ENCODE results near the gene TFF1. TPM values are rescaled to one million over a fixed set of nuclear protein-coding genes. Genes with fewer than 3 reads are reported as not detected.
A peak's percentile ranks its signal among the peaks of the same experiment; 100 is the strongest.

The TFF1 gene
- total RNA-seq, 1 donor from 2014 or later, result not detected

GRCh38 chr21:42383331-42383730 lies 17.0 kb upstream of the TFF1 start:
- H3F3A ChIP-seq (ENCODE audit: low read depth), result no peaks in the 10 kb centered on the region
- DNase-seq (ENCODE audit: low spot score), result no peak
- Mint-ChIP-seq H3K4me1 (peaks cover 10% of the 10 kb centered on the region), H3K4me3 (no peak overlapping the region), H3K27ac (no peak overlapping the region), H3K9me3 (peaks cover 5% of the 10 kb centered on the region), H3K27me3 (ENCODE audit: insufficient read depth, low read depth) (peaks cover 4% of the 10 kb centered on the region), H3K36me3 (no peaks in the 10 kb centered on the region)
- H3K9me3 ChIP-seq (ENCODE audit: low read depth), result no peaks in the 10 kb centered on the region
- no peak overlapping the region for H3K9ac ChIP-seq
- no peak overlapping the region for H3K4me2 ChIP-seq
- no peaks in the 10 kb centered on the region for H3K36me3 ChIP-seq
- no peak for TF ChIP-seq EZH2 (IDR thresholded peaks at IDR 0.05)
- TF ChIP-seq, protein P1, sequence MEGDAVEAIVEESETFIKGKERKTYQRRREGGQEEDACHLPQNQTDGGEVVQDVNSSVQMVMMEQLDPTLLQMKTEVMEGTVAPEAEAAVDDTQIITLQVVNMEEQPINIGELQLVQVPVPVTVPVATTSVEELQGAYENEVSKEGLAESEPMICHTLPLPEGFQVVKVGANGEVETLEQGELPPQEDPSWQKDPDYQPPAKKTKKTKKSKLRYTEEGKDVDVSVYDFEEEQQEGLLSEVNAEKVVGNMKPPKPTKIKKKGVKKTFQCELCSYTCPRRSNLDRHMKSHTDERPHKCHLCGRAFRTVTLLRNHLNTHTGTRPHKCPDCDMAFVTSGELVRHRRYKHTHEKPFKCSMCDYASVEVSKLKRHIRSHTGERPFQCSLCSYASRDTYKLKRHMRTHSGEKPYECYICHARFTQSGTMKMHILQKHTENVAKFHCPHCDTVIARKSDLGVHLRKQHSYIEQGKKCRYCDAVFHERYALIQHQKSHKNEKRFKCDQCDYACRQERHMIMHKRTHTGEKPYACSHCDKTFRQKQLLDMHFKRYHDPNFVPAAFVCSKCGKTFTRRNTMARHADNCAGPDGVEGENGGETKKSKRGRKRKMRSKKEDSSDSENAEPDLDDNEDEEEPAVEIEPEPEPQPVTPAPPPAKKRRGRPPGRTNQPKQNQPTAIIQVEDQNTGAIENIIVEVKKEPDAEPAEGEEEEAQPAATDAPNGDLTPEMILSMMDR (IDR thresholded peaks at IDR 0.05), result no peak
- TF ChIP-seq EZH2phosphoT487 (IDR thresholded peaks at IDR 0.05), result no peak
- H4K20me1 ChIP-seq (ENCODE audit: low read depth), result no peaks in the 10 kb centered on the region
- H2AFZ ChIP-seq (replicated peaks), result no peak overlapping the region
- no peaks in the 10 kb centered on the region for H3K4me1 ChIP-seq
- no peak overlapping the region for H3K27ac ChIP-seq
- H3K79me2 ChIP-seq (ENCODE audit: low read depth), result no peaks in the 10 kb centered on the region
- no peaks in the 10 kb centered on the region for H3K27me3 ChIP-seq
- H3K4me3 ChIP-seq, result no peak overlapping the region

GRCh38 chr21:42382915-42383314 lies 16.6 kb upstream of the TFF1 start:
- no peak overlapping the region for H3K27ac Mint-ChIP-seq
- Histone ChIP-seq H4K20me1 (ENCODE audit: low read depth) (no peaks in the 10 kb centered on the region), H3F3A (ENCODE audit: low read depth) (no peaks in the 10 kb centered on the region), H2AFZ (replicated peaks) (no peak overlapping the region), H3K27ac (no peak overlapping the region), H3K79me2 (ENCODE audit: low read depth) (no peaks in the 10 kb centered on the region), H3K9me3 (ENCODE audit: low read depth) (no peaks in the 10 kb centered on the region), H3K9ac (no peak overlapping the region), H3K27me3 (no peaks in the 10 kb centered on the region), H3K4me3 (no peak overlapping the region), H3K36me3 (no peaks in the 10 kb centered on the region), H3K4me2 (no peak overlapping the region), H3K4me1 (no peaks in the 10 kb centered on the region)
- DNase-seq (ENCODE audit: low spot score), result no peak
- peaks cover 6% of the 10 kb centered on the region for H3K4me1 Mint-ChIP-seq
- peaks cover 6% of the 10 kb centered on the region for H3K9me3 Mint-ChIP-seq
- no peaks in the 10 kb centered on the region for H3K36me3 Mint-ChIP-seq
- H3K4me3 Mint-ChIP-seq, result no peak overlapping the region
- TF ChIP-seq EZH2 (IDR thresholded peaks at IDR 0.05) (no peak), EZH2phosphoT487 (IDR thresholded peaks at IDR 0.05) (no peak)
- TF ChIP-seq, protein P1 (IDR thresholded peaks at IDR 0.05), result no peak
- H3K27me3 Mint-ChIP-seq (ENCODE audit: insufficient read depth, low read depth), result peaks cover 4% of the 10 kb centered on the region

GRCh38 chr21:42381347-42381984 lies 15.1 kb upstream of the TFF1 start:
- no peaks in the 10 kb centered on the region for H3K36me3 ChIP-seq
- H3K4me2 ChIP-seq, result no peak overlapping the region
- no peaks in the 10 kb centered on the region for H3K4me1 Mint-ChIP-seq
- TF ChIP-seq, protein P1 (IDR thresholded peaks at IDR 0.05), result peak; percentile 69
- TF ChIP-seq EZH2 (IDR thresholded peaks at IDR 0.05), result no peak
- H3K4me3 Mint-ChIP-seq, result no peak overlapping the region
- H3K27me3 Mint-ChIP-seq (ENCODE audit: insufficient read depth, low read depth), result peaks cover 5% of the 10 kb centered on the region
- H3F3A ChIP-seq (ENCODE audit: low read depth), result no peaks in the 10 kb centered on the region
- no peak overlapping the region for H3K27ac Mint-ChIP-seq
- no peaks in the 10 kb centered on the region for H3K9me3 ChIP-seq (ENCODE audit: low read depth)
- no peak overlapping the region for H3K4me3 ChIP-seq
- no peaks in the 10 kb centered on the region for H4K20me1 ChIP-seq (ENCODE audit: low read depth)
- H3K36me3 Mint-ChIP-seq, result no peaks in the 10 kb centered on the region
- H3K9me3 Mint-ChIP-seq, result peaks cover 4% of the 10 kb centered on the region
- H3K4me1 ChIP-seq, result no peaks in the 10 kb centered on the region
- H3K9ac ChIP-seq, result no peak overlapping the region
- H3K79me2 ChIP-seq (ENCODE audit: low read depth), result no peaks in the 10 kb centered on the region
- DNase-seq (ENCODE audit: low spot score), result peak; percentile 67
- H3K27ac ChIP-seq, result no peak overlapping the region
- no peaks in the 10 kb centered on the region for H3K27me3 ChIP-seq
- H2AFZ ChIP-seq (replicated peaks), result no peak overlapping the region

Data from neural progenitor cell (in vitro differentiated cells).